Fibroblast of the aortic adventitia (primary cell): ENCODE measurements around the gene CAPN2. TPM values are rescaled to one million over a fixed set of nuclear protein-coding genes. Genes with fewer than 3 reads are reported as not detected.

Experiments used
- DNase-seq: peaks from one replicate; pipeline ENCODE4 v3.0.0-alpha.2; 2010; ENCODE audit warnings: low read depth
- H3K4me3 ChIP-seq: 2 replicates; pipeline ENCODE4 v1.5.1; 2011; ENCODE audit warnings: low read depth, mild to moderate bottlenecking, control low read depth, low read length, moderate library complexity
- CTCF ChIP-seq: IDR thresholded peaks from 2 replicates; pipeline ENCODE4 v1.5.1; 2011; ENCODE audit warnings: mild to moderate bottlenecking, low read length, control low read depth, inconsistent platforms; ENCODE audit not compliant: insufficient read depth
- small RNA-seq: library from RNA; depleted of rRNA; stranded (forward); fragments of <200 nt; gene quantifications from one replicate; pipeline ENCODE3, GENCODE V24; 2012
- total RNA-seq: library from RNA; depleted of rRNA; stranded (reverse); fragments of >200 nt; gene quantifications from 2 replicates; pipeline ENCODE4 v1.2.3, GENCODE V29; 2012; ENCODE audit warnings: low replicate concordance

CAPN2 gene
- total RNA-seq, 1 donor, result 481 TPM

- DNase-seq, result peak; percentile 31
- H3K4me3 ChIP-seq, result no peak overlapping the region
- peak; percentile 9 for TF ChIP-seq CTCF
Observed at GRCh38 chr1:223820515-223820858, 108.1 kb downstream of the CAPN2 start.

GRCh38 chr1:223820971-223821370 is 108.6 kb downstream of the CAPN2 start:
- no peak for TF ChIP-seq CTCF
- no peak overlapping the region for H3K4me3 ChIP-seq
- DNase-seq, result peak; percentile 42

GRCh38 chr1:223824287-223824686 is 111.9 kb downstream of the CAPN2 start:
- no peak for TF ChIP-seq CTCF
- no peak for DNase-seq
- no peak overlapping the region for H3K4me3 ChIP-seq

GRCh38 chr1:223824712-223825111 is 112.4 kb downstream of the CAPN2 start:
- no peak for DNase-seq
- H3K4me3 ChIP-seq, result no peak overlapping the region
- no peak for TF ChIP-seq CTCF

Small RNA genes within 50 kb of the gene (small RNA-seq; reads per million reads assigned to genes)
- gene RNU6-1248P, result not detected

Other genes with a start within 250 kb of the CAPN2 start
- not detected in 2 replicates for gene CAPN8, start 46.8 kb upstream of the CAPN2 start, total RNA-seq
- 32.7 and 66.9 TPM in 2 replicates for gene TP53BP2, start 133.4 kb downstream of the CAPN2 start, total RNA-seq